ELR (cell line): ENCODE results near the gene SYCE3.

Source experiments
- DNase-seq: peaks from one replicate; pipeline ENCODE4 v3.0.0-alpha.2; 2015; ENCODE audit warnings: low read depth

Gene SYCE3

GRCh38 chr22:50600538-50600937 lies 37.8 kb upstream of the SYCE3 start, which contains the start of gene MAPK8IP2:
TSS of gene MAPK8IP2 (plus strand) at chr22:50600793. CDS start at chr22:50600819, 26 bp downstream.
- no peak for DNase-seq

- DNase-seq: peak; percentile 43
These were observed 37.2 kb upstream of the SYCE3 start for GRCh38 chr22:50599816-50600455.

DNA sequence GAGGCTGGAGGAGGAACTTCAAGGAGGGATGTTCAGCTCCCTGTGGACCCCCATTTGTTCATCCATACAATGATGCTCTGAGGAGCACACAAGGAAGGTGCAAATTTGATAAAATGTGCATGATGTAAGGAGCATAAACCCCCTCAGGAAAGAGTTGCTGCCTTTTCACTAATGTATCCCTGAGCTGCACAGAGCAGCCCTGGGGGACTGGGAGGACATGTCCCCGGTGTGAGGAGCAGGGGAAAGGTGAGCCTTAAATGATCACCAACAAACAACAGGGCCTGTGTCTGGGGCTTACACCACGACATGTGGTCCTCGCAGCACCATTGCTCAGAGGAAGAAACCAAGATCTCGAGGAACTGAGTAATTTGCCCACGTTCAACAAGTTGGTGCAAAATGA lies 34.4 kb upstream of the SYCE3 start:
- DNase-seq: no peak

GRCh38 chr22:50595189-50595588 lies 32.5 kb upstream of the SYCE3 start:
- DNase-seq: no peak

GRCh38 chr22:50587407-50587806 lies 24.7 kb upstream of the SYCE3 start:
- no peak for DNase-seq

DNA sequence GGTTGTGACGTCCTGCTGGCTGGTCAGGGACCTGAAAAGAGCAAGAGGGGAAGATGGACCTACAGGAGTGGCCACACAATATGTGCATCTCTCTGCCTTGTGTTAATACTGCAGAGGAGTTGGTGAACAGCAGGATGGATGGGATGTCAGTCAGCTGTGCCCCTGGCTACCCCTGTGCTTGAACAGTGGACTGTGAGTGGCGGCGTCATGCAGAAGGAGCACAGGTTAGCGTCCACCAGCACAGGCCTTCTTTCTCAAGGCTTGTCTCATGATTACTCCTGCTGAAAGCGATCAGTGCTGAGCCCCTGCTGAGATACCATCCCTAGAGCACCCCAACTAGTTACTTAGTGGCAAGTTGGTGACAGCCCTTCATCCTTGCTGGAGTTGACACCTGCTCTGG lies 23.7 kb upstream of the SYCE3 start:
- no peak for DNase-seq

GRCh38 chr22:50585781-50586180 lies 23.1 kb upstream of the SYCE3 start:
- no peak for DNase-seq

DNA sequence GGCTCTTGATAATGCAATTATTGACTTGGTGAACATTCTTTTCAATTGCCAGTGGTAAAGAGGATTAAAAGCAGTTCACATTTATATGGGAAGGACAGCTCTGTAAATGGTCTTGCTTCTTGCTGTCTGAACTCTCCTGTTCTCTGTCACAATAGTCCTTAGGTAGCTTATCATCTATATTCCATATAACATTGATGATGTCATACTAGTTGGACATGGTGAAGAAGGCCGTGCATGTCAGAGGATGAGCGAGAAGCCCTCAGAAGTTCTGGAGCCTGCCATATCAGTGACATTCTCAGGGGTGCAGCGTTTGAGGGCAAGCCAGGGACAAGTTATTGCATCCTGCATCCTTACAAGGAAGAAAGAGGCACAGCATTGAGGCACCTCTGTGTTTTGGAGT lies 22.5 kb upstream of the SYCE3 start:
- DNase-seq: no peak

DNA sequence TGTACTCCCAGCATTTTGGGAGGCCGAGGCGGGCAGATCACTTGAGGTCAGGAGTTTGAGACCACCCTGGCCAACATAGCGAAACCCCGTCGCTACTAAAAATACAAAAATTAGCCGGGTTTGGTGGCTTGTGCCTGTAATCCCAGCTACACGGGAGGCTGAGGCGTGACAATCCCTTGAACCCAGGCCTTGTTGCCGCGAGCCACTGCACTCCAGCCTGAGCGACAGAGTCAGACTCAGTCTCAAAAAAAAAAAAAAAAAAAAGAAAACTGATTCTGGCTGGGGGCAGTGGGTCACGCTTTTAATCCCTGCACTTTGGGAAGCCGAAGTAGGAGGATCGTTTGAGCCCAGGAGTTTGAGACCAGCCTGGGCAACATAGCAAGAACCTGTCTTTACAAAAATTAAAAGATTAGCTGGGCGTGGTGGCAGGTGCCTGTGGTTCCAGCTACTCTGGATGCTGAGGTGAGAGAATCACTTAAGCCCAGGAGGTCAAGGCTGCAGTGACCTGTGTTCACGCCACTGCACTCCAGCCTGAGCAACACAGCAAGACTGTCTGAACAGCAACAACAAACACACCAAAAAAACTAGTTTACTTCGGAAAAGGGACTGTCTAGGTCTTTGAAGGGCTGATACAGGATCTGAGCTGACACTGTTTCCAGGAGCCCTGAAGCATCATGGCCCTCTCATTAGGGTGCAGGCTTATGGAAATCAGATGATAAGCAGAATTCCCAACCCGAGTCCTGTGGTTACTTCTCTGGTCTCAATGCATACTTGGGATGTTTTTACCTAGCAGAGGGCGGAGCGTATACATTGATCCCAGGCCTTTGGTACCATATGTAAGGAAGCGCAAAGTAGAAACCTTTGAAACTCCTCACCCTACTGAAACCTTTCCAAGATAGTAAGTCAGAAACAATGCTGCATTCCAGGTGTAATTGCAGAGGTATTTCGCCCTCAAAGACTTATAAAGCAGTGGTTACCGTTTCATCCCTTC lies 21.7 kb upstream of the SYCE3 start:
- no peak for DNase-seq

DNA sequence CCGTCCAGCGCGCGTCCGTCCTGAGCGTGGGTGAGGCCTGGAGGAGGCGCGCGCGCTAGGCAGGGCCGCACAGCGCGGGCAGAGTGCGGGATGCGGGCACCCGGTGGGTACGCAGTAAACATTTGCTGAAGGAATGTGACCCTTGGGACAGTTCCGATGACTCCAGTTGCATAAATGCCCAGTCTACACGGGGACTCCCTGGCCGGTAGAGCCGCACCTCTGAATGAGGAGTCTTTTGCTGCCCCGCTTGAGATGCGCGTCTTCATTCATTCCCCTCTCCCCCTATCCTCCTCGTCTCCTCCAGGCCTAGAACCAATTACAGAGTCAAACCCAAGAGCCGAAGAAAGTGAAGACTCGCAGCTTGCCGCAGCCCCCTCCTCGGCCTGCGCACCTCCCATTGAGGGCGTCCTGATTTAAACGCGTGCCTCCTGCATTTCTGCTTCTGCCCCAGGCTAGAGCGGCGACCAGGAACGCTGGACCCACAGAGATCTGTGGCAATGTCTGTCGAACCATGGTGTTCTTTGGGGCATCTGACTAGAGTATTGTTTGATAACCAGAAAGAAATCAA lies 20.7 kb upstream of the SYCE3 start:
- DNase-seq: no peak

- peak; percentile 99 for DNase-seq
These were observed 20.0 kb upstream of the SYCE3 start, which contains the start of gene CHKB for GRCh38 chr22:50582493-50583293. TSS of gene CHKB (minus strand) at chr22:50582849. CDS start at chr22:50582781, 68 bp downstream.

- DNase-seq: peak; percentile 29
These were observed 19.3 kb upstream of the SYCE3 start for GRCh38 chr22:50581950-50582492.

- no peak for DNase-seq
These were observed 18.6 kb upstream of the SYCE3 start for GRCh38 chr22:50581031-50581949.

DNA sequence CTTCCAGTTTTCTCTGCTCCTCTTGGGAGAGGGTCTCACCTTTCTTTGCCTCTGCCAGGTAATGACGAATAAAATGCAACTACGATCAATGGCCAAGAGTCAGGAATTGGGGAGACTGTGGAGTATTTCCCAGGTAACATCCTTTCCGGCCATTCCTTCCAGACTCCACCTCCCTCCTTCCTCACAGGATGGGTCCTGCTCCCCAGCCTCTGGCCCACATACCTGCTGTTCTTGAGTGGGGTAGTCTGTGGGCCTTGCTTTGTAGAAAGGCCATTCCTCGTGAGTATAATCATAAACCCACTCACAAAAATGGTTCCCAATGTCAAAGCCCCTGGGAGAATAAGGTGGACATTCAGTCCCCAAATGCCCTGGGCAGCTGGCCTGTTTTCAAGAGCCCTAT lies 17.0 kb upstream of the SYCE3 start:
- DNase-seq: no peak

- no peak for DNase-seq
These were observed 16.1 kb upstream of the SYCE3 start for GRCh38 chr22:50578776-50579310.

DNA sequence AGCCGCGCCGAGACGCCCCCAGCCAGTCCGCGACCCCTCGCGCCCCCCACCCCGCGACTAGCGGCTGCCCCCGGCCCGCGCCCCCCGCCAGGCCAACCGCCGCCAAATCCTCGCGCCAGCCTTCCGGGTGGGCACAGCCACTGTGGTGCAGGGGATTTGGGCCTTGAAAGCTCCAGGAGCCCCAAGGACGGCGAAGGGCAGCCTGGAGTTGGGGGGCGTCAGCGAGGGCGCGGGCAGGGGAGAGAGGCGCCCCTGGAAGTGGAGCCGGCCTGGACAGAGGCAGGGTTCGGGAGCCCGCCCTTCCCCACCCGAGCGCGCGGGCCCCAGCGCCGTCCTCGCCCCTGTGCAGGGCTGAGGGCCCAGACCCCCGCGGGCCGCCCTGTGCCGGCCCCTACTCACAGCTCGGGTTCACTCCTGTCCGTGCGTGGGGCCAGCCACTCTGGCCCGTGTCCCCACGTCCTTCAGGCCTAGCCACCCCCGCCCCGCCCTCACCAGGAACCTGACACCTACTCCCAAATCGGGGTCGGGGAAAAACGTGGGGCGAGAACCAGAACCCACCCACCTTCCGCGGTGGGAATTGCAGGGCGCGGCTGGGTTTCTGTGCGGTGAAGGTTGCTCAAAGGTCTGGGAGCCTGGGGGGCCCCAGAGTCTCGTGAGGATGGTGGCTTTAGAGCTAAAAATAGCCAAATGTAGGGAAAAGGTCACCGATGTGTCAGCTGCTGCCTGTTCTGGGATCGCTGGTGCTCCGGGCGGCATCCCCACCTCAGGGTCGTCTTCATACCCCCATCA lies 15.5 kb upstream of the SYCE3 start, which contains the start of gene CPT1B:
TSS of gene CPT1B (minus strand) at position 441 of the 789 bp plus-strand sequence. CDS start 512 bp downstream, outside the sequence.
- no peak for DNase-seq

GRCh38 chr22:50577697-50577986 lies 14.9 kb upstream of the SYCE3 start:
- no peak for DNase-seq

DNA sequence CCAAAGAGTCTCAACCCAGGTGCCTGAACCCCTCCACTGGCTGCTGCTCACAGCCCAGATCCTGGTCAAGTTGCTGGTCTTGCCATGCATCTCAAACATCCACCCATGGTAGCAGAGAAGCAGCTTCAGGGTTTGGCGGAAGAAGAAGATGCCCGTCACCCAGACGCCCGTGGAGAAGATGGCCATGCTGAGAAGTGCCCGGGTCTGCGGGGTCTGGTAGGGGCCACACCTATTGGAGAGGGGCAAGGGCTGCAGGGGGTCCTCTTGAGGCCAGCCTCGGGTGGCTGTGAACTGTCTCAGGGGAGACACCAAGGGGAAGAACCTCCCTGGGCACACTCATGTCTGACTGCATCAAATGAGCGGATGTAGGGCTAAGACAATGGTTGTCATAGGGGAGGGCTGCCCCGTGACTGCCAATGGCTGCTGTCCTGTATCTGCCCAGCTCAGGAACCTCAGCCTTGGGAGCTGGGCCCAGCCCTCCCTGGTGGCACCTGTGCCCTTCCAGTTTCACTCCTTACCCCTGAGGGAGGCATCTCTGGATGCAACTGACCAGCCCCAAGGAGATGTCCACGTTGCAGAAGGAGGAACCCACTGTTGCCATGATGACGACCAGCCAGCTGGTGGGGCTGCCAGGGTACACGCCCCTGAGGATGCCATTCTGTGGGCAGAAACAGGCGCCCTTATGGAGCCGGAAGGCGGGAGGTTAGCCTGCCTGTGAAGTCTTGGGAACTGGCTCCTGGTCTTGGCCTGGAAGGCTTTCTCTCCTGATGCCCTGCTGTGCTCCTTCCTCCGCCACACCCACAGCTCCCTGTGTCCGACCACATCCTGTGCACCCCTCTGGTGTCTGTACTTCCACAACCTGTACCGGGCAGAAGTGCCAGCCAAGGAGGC lies 14.3 kb upstream of the SYCE3 start:
- DNase-seq: no peak
